HEK293 (cell line): ENCODE data around the gene HNRNPH2.

Experiments
- CTCF ChIA-PET: fragments of 350-600 bp; formaldehyde crosslinking; extraction: SDS; loops from one replicate; lab custom pipeline; 2021; ENCODE audit warnings: antibody characterized with exemption; lab: Yijun Ruan, JAX
- POLR2A ChIA-PET: fragments of 300-600 bp; formaldehyde crosslinking; extraction: SDS; loops from one replicate; lab custom pipeline; 2020; ENCODE audit warnings: antibody characterized with exemption, inconsistent platforms; lab: Yijun Ruan, JAX
- H3K27ac ChIP-seq: fragments of 200-500 bp; sonication (Bioruptor generic); 2 replicates; pipeline ENCODE4 v1.5.1; 2014; ENCODE audit warnings: low read depth, low read length, control low read depth, inconsistent platforms; ENCODE audit errors: extremely low read depth
- H3K36me3 ChIP-seq, 2 experiments: fragments of 200-500 bp in 1 of 2; sonication (Bioruptor generic) in 1 of 2; 1 replicate in 1 of 2; 2 replicates in 1 of 2; pipeline ENCODE4 v1.5.1; 2014 to 2017; ENCODE audit warnings: inconsistent platforms in 2 of 2, low read length in 2 of 2; ENCODE audit not compliant: control insufficient read depth in 2 of 2, insufficient read depth in 1 of 2
- H3K4me1 ChIP-seq: fragments of 200-500 bp; sonication (Bioruptor generic); 2 replicates; pipeline ENCODE4 v1.5.1; 2014; ENCODE audit warnings: mild to moderate bottlenecking, low read length, inconsistent platforms; ENCODE audit not compliant: control insufficient read depth, insufficient read depth
- H3K4me3 ChIP-seq: 2 replicates; pipeline ENCODE4 v1.5.1; 2011; ENCODE audit warnings: low read depth, mild to moderate bottlenecking, control low read depth, low read length, moderate library complexity
- H3K9me3 ChIP-seq: fragments of 200-500 bp; sonication (Bioruptor generic); 2 replicates; pipeline ENCODE4 v1.5.1; 2014; ENCODE audit warnings: low read depth, low read length, inconsistent platforms; ENCODE audit not compliant: control insufficient read depth, insufficient read depth
- INSM2 ChIP-seq: fragments of 450-650 bp; formaldehyde crosslinking; IDR thresholded peaks from 2 replicates; pipeline ENCODE4 v1.5.1; 2016; ENCODE audit warnings: missing biosample characterization, missing genetic modification characterization
- REST ChIP-seq: fragments of 450-650 bp; formaldehyde crosslinking; IDR thresholded peaks from 2 replicates; pipeline ENCODE4 v1.5.1; 2016; ENCODE audit warnings: missing biosample characterization, missing genetic modification characterization
- ZBTB11 ChIP-seq: fragments of 450-650 bp; formaldehyde crosslinking; conservative IDR thresholded peaks from 2 replicates; pipeline ENCODE4 v1.5.1; 2016; ENCODE audit warnings: low read depth, missing biosample characterization, missing genetic modification characterization
- ZFP69B ChIP-seq: fragments of 450-650 bp; formaldehyde crosslinking; IDR thresholded peaks from 2 replicates; pipeline ENCODE4 v1.5.1; 2016; ENCODE audit warnings: missing biosample characterization, missing genetic modification characterization
- ZNF133 ChIP-seq: fragments of 450-650 bp; formaldehyde crosslinking; IDR thresholded peaks from 2 replicates; pipeline ENCODE4 v1.5.1; 2016; ENCODE audit warnings: missing biosample characterization, missing genetic modification characterization
- ZNF214 ChIP-seq: fragments of 450-650 bp; formaldehyde crosslinking; IDR thresholded peaks from 2 replicates; pipeline ENCODE4 v1.5.1; 2017; ENCODE audit warnings: missing biosample characterization, mild to moderate bottlenecking, missing genetic modification characterization, borderline replicate concordance
- ZNF292 ChIP-seq: fragments of 450-650 bp; formaldehyde crosslinking; IDR thresholded peaks from 2 replicates; pipeline ENCODE4 v1.5.1; 2016; ENCODE audit warnings: low read depth, missing biosample characterization, missing genetic modification characterization, borderline replicate concordance
- ZNF362 ChIP-seq: fragments of 450-650 bp; formaldehyde crosslinking; IDR thresholded peaks from 2 replicates; pipeline ENCODE4 v1.5.1; 2016; ENCODE audit warnings: missing biosample characterization, missing genetic modification characterization
- ZNF366 ChIP-seq: fragments of 450-650 bp; formaldehyde crosslinking; conservative IDR thresholded peaks from 2 replicates; pipeline ENCODE4 v1.5.1; 2016; ENCODE audit warnings: missing biosample characterization, missing genetic modification characterization
- ZNF398 ChIP-seq: fragments of 450-650 bp; formaldehyde crosslinking; IDR thresholded peaks from 2 replicates; pipeline ENCODE4 v1.5.1; 2017; ENCODE audit warnings: missing biosample characterization, missing genetic modification characterization
- ZNF514 ChIP-seq: fragments of 450-650 bp; formaldehyde crosslinking; IDR thresholded peaks from 2 replicates; pipeline ENCODE4 v1.5.1; 2016; ENCODE audit warnings: missing biosample characterization, missing genetic modification characterization
- ZNF776 ChIP-seq: fragments of 450-650 bp; formaldehyde crosslinking; IDR thresholded peaks from 2 replicates; pipeline ENCODE4 v1.5.0; 2017; ENCODE audit warnings: missing biosample characterization, missing genetic modification characterization, borderline replicate concordance
- ZSCAN30 ChIP-seq: fragments of 450-650 bp; IDR thresholded peaks from 2 replicates; pipeline ENCODE4 v1.5.1; 2018; ENCODE audit warnings: missing biosample characterization, mild to moderate bottlenecking, missing genetic modification characterization, moderate library complexity
- ZXDB ChIP-seq: fragments of 450-650 bp; formaldehyde crosslinking; IDR thresholded peaks from 2 replicates; pipeline ENCODE4 v1.5.1; 2016; ENCODE audit warnings: missing biosample characterization, missing genetic modification characterization

HNRNPH2 gene

GRCh38 chrX:101419489-101419888 lies 11.5 kb downstream of the HNRNPH2 start:
- TF ChIP-seq ZBTB11 (tag by site-specific recombination) (no peak), ZNF514 (tag by site-specific recombination) (no peak), ZFP69B (tag by site-specific recombination) (no peak), ZNF133 (tag by site-specific recombination) (no peak), ZSCAN30 (tag by site-specific recombination) (no peak), INSM2 (tag by site-specific recombination) (no peak), ZNF362 (tag by site-specific recombination) (no peak), ZXDB (tag by site-specific recombination) (no peak), ZNF214 (no peak), ZNF366 (tag by site-specific recombination) (no peak), REST (tag by site-specific recombination) (no peak), ZNF398 (tag by site-specific recombination) (no peak), ZNF776 (no peak), ZNF292 (tag by site-specific recombination) (no peak)
- POLR2A ChIA-PET = interaction anchor here (1.4 kb wide), 1 partner anchor 28 kb away, joined by 5 read pairs; the partner anchor contains the start of gene RPL36A
- no peak overlapping the region for H3K4me3 ChIP-seq
- H3K27ac ChIP-seq = no peak overlapping the region
- CTCF ChIA-PET = interaction anchor here (1.6 kb wide), 1 partner anchor 384 kb away, joined by 5 read pairs; no protein-coding TSS in a partner anchor
- peaks cover 0 to 8% of the 10 kb centered on the region in 2 experiments; a peak in 2 of 3 replicates for H3K36me3 ChIP-seq
- 0 out of 2 replicates have a peak, but pooled peaks cover 2% of the 10 kb centered on the region for H3K4me1 ChIP-seq
- no peaks in the 10 kb centered on the region for H3K9me3 ChIP-seq
